ENCODE results near the gene CHRNA4. TPM values are rescaled to one million over a fixed set of nuclear protein-coding genes. Genes with fewer than 3 reads are reported as not detected.
"Not testable (repeated sequence)": the region's sequence is repeated elsewhere in the genome, so short reads cannot be mapped to it uniquely, and the experiment has no call there.

CHRNA4 gene
- polyA plus RNA-seq, 1 experiment: not detected

DNA sequence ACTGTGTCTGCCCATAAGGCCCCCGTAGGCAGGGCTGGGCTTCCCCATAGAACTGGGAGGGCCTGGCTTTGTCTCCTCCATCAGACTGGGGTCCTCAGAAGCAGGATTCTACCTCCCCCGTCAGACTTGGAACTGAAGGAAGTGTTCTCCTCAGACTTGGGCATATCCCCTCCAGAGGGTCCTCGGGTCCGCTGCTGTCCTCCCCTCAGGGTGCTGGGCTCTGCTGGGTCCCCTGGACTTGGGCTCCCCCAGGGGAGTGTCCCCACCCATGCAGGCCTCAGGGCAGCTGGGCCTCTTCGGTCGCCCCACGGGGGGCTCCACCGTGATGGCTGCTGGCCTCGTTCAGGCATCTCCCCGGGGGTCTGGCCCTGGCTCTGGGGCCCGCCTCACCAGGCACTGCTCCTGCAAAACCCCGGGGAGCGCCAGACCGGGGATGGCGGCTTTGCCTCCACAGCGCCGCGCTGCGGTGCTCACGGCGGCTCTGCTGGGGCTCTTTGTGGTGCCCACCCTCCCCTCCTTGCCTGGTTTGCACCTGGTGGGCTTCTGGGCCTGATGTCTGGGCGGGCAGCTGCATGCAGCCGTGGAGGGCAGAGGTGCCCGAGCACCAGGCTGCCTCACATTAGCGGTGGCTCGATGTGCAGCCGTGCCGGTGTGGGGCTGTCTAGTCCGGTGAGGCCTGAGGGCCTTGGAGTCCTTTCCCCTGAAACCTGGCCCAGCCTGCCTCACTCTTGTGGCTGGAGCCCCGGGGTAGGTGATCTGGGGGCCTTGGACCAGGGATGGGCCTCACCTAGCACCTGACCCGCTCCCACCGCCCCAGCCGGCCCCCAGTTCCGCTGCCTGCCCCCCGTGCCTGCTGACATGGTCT is 54.2 kb downstream of the CHRNA4 start:
- H3K4me3 ChIP-seq (ENCODE audit: low read depth, low read length): no peak overlapping the region
- TF ChIP-seq, protein P1, sequence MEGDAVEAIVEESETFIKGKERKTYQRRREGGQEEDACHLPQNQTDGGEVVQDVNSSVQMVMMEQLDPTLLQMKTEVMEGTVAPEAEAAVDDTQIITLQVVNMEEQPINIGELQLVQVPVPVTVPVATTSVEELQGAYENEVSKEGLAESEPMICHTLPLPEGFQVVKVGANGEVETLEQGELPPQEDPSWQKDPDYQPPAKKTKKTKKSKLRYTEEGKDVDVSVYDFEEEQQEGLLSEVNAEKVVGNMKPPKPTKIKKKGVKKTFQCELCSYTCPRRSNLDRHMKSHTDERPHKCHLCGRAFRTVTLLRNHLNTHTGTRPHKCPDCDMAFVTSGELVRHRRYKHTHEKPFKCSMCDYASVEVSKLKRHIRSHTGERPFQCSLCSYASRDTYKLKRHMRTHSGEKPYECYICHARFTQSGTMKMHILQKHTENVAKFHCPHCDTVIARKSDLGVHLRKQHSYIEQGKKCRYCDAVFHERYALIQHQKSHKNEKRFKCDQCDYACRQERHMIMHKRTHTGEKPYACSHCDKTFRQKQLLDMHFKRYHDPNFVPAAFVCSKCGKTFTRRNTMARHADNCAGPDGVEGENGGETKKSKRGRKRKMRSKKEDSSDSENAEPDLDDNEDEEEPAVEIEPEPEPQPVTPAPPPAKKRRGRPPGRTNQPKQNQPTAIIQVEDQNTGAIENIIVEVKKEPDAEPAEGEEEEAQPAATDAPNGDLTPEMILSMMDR (IDR thresholded peaks at IDR 0.05; ENCODE audit: low read depth, low read length): no peak
- ChIA-PET POLR2A (no interaction called here), CTCF (no interaction called here)
- H3K9me3 ChIP-seq (ENCODE audit: control insufficient read depth, insufficient read depth, low read length): no peaks in the 10 kb centered on the region; the same call in 1 of the 2 replicates
- DNase-seq (ENCODE audit: low read depth, low spot score): no peak
- peaks cover 3% of the 10 kb centered on the region for H3K27me3 ChIP-seq (ENCODE audit: control insufficient read depth, insufficient read depth, low read length)
- H3K27ac ChIP-seq (ENCODE audit: low read depth, low read length): no peak overlapping the region

DNA sequence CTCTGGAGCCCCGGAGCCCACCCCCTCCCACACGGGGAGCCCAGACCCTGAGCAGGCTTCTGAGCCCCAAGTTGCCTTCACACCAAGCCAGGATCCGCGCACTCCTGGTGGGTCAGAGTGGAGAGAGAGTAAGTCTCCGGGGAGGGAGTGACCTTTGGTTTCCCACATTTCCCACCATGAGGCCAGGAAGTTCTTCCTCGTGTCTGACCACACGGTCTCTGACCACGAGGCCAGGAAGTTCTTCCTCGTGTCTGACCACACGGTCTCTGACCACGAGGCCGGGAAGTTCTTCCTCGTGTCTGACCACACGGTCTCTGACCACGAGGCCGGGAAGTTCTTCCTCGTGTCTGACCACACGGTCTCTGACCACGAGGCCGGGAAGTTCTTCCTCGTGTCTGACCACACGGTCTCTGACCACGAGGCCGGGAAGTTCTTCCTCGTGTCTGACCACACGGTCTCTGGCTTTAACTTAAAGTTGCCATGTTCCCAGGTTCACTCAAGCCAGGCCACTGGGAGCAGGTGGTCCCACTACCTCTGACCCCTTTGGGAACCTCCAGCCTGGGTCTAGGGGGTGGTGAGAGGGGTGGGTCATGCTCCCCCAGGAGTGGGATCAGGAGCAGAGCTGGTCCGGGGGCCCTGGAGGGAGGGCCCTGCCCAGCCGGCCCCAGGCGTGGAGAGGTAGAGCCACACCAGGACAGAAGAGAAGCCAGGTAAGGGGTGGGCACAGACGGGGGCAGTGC is 55.0 kb downstream of the CHRNA4 start:
- H3K4me3 ChIP-seq (ENCODE audit: low read depth, low read length); POLR2A ChIA-PET; DNase-seq (ENCODE audit: low read depth, low spot score); H3K27me3 ChIP-seq (ENCODE audit: control insufficient read depth, insufficient read depth, low read length); CTCF ChIA-PET; H3K9me3 ChIP-seq (ENCODE audit: control insufficient read depth, insufficient read depth, low read length); H3K27ac ChIP-seq (ENCODE audit: low read depth, low read length): not testable (repeated sequence)

DNA sequence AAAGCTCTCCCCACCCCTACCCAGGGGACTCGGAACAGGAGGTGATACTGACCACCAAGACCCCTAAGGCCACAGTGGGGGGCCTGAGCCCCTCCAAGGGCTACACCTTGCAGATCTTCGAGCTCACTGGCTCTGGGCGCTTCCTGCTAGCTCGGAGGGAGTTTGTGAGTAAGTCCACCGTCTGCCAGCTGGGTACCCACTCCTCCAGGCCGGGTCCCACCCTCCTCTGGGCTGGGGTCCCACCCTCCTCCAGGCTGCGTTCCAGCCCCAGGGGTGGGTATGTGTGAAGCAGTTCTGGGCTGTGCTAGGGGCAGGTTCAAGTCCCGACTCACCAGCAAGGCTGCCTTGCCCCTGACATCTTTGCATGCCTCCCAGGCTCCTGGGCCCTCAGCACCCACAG is 55.8 kb downstream of the CHRNA4 start:
- H3K9me3 ChIP-seq (ENCODE audit: control insufficient read depth, insufficient read depth, low read length): no peaks in the 10 kb centered on the region; the same call in 1 of the 2 replicates
- POLR2A ChIA-PET: interaction anchor here (0.5 kb wide), 1 partner anchor 166 kb away, joined by 3 read pairs; no protein-coding TSS in a partner anchor

DNA sequence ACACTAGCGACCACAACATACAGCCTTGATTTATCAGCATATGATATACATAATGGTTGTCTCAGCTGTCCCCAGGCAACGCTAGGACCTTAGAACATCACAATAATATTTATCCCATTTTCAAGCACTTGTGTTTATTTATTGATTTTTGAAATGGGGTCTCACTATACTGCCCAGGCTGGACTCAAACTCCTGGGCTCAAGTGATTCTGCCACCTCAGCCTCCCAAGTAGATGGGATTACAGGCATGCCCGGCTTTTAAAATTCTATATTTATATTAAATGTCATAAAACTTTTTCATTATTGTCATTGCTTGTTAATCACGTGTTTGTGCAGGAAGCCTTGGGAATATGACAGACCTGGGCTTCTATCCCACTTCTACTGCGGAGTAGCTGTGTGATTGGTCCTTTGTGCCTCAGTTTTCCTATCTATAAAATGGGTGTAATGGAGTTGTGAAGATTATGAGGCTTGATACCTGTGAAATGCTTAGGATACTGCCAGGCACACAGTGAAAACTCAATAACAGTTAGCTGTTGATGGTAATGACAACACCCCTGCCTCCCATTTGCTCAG is 58.0 kb downstream of the CHRNA4 start:
- no peak overlapping the region for H3K4me3 ChIP-seq (ENCODE audit: low read depth, low read length)
- CTCF ChIA-PET: no interaction called here
- TF ChIP-seq, protein P1 (IDR thresholded peaks at IDR 0.05; ENCODE audit: low read depth, low read length): no peak
- POLR2A ChIA-PET: no interaction called here
- no peak overlapping the region for H3K27ac ChIP-seq (ENCODE audit: low read depth, low read length)
- H3K9me3 ChIP-seq (ENCODE audit: control insufficient read depth, insufficient read depth, low read length): peaks cover 7% of the 10 kb centered on the region
- peaks cover 16% of the 10 kb centered on the region for H3K27me3 ChIP-seq (ENCODE audit: control insufficient read depth, insufficient read depth, low read length)
- DNase-seq (ENCODE audit: low read depth, low spot score): no peak

More for the DNA sequence above, 55.8 kb downstream of the CHRNA4 start:
- Histone ChIP-seq H3K27me3 (ENCODE audit: control insufficient read depth, insufficient read depth, low read length) (peaks cover 3% of the 10 kb centered on the region), H3K27ac (ENCODE audit: low read depth, low read length) (no peak overlapping the region), H3K4me3 (ENCODE audit: low read depth, low read length) (no peak overlapping the region)
- DNase-seq (ENCODE audit: low read depth, low spot score): no peak
- TF ChIP-seq, protein P1 (IDR thresholded peaks at IDR 0.05; ENCODE audit: low read depth, low read length): no peak
- CTCF ChIA-PET: no interaction called here

DNA sequence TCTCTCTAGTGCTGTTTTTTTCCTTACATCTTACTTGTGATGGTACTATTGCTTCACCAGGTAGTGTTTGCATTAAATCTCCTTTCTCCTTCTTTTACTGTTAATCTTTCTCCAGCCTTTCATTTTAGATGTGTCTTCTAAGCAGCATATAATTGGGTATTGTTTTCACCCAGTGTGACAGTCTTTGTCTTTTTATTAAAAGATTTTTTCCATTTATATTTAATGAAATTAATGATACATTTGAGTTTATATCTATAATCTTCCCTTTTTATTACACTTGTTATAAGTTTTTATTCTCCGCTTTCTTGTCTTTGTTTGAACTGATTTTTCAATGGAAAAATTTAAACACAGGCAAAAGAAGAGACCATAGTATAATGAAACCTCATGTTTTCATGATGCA is 59.5 kb downstream of the CHRNA4 start:
- ChIA-PET POLR2A (no interaction called here), CTCF (no interaction called here)
- no peak overlapping the region for H3K4me3 ChIP-seq (ENCODE audit: low read depth, low read length)
- H3K27me3 ChIP-seq (ENCODE audit: control insufficient read depth, insufficient read depth, low read length): peaks cover 29% of the 10 kb centered on the region
- H3K27ac ChIP-seq (ENCODE audit: low read depth, low read length): no peak overlapping the region
- DNase-seq (ENCODE audit: low read depth, low spot score): no peak
- peaks cover 7% of the 10 kb centered on the region for H3K9me3 ChIP-seq (ENCODE audit: control insufficient read depth, insufficient read depth, low read length)
- TF ChIP-seq, protein P1 (IDR thresholded peaks at IDR 0.05; ENCODE audit: low read depth, low read length): no peak
